GM23338 (cell line): Measurements from ENCODE around the gene PNMA8B. TPM values are rescaled to one million over a fixed set of nuclear protein-coding genes. Genes with fewer than 3 reads are reported as not detected.

Source experiments
- ATAC-seq: fragments of 200-7000 bp; cut with Tn5 transposase; 3 replicates; pipeline ENCODE4 v1.9.1; 2020
- DNase-seq: peaks from one replicate; pipeline ENCODE4 v3.0.0-alpha.2; 2015; ENCODE audit warnings: low spot score
- H2AFZ ChIP-seq: fragments of 200-600 bp; sonication (generic); 2 replicates; pipeline ENCODE4 v1.8.0; 2016; ENCODE audit warnings: antibody characterized with exemption, mild to moderate bottlenecking, moderate library complexity
- H3F3A ChIP-seq: fragments of 200-600 bp; sonication (generic); replicated peaks from 2 replicates; pipeline ENCODE4 v1.8.0; 2017; ENCODE audit warnings: antibody characterized with exemption, mixed run types, low read depth
- H3K27ac ChIP-seq: fragments of 200-600 bp; sonication (generic); 2 replicates; pipeline ENCODE4 v1.6.1; 2016; ENCODE audit warnings: low read depth
- H3K27me3 ChIP-seq: fragments of 200-600 bp; sonication (generic); 2 replicates; pipeline ENCODE4 v1.8.0; 2016; ENCODE audit warnings: mild to moderate bottlenecking, mixed run types, moderate library complexity; ENCODE audit not compliant: insufficient read depth
- H3K36me3 ChIP-seq: fragments of 200-600 bp; sonication (generic); 2 replicates; pipeline ENCODE4 v1.8.0; 2016; ENCODE audit warnings: mild to moderate bottlenecking; ENCODE audit not compliant: insufficient read depth
- H3K4me1 ChIP-seq: fragments of 200-600 bp; sonication (generic); 2 replicates; pipeline ENCODE4 v1.8.0; 2016; ENCODE audit warnings: mild to moderate bottlenecking, moderate library complexity; ENCODE audit not compliant: insufficient read depth
- H3K4me2 ChIP-seq: fragments of 200-600 bp; sonication (generic); 2 replicates; pipeline ENCODE4 v1.7.1; 2017; ENCODE audit warnings: mixed run types
- H3K4me3 ChIP-seq: fragments of 200-600 bp; sonication (generic); 2 replicates; pipeline ENCODE4 v1.6.1; 2016; ENCODE audit warnings: mixed run types
- H3K79me2 ChIP-seq: fragments of 200-600 bp; sonication (generic); replicated peaks from 2 replicates; pipeline ENCODE4 v1.8.0; 2017; ENCODE audit warnings: mild to moderate bottlenecking; ENCODE audit not compliant: insufficient read depth
- H3K9me2 ChIP-seq: fragments of 200-600 bp; sonication (generic); 2 replicates; pipeline ENCODE4 v1.8.0; 2017; ENCODE audit not compliant: insufficient read depth
- H4K20me1 ChIP-seq: fragments of 200-600 bp; sonication (generic); replicated peaks from 2 replicates; pipeline ENCODE4 v1.8.0; 2017; ENCODE audit warnings: mild to moderate bottlenecking; ENCODE audit not compliant: insufficient read depth
- H3K27ac Mint-ChIP-seq: 2 replicates; pipeline ENCODE4 v1.8.0; 2020; ENCODE audit warnings: inconsistent platforms, mild to moderate bottlenecking, moderate library complexity, mixed read lengths
- H3K27me3 Mint-ChIP-seq: 3 replicates; pipeline ENCODE4 v1.8.0; 2022; ENCODE audit warnings: low read depth, mild to moderate bottlenecking, moderate library complexity, mixed read lengths, inconsistent platforms; ENCODE audit not compliant: insufficient read depth, poor library complexity
- H3K36me3 Mint-ChIP-seq: 3 replicates; pipeline ENCODE4 v1.8.0; 2021; ENCODE audit warnings: low read depth, mild to moderate bottlenecking, inconsistent platforms, moderate library complexity, mixed read lengths
- H3K4me1 Mint-ChIP-seq: 3 replicates; pipeline ENCODE4 v1.8.0; 2020; ENCODE audit warnings: mild to moderate bottlenecking, inconsistent platforms, mixed read lengths
- H3K4me3 Mint-ChIP-seq: 3 replicates; pipeline ENCODE4 v1.8.0; 2021; ENCODE audit warnings: moderate library complexity, mild to moderate bottlenecking, inconsistent platforms, mixed read lengths
- H3K9me3 Mint-ChIP-seq: 3 replicates; pipeline ENCODE4 v1.8.0; 2020; ENCODE audit warnings: moderate library complexity, mild to moderate bottlenecking, inconsistent platforms, mixed read lengths
- CREB1 ChIP-seq: fragments of 250-450 bp; sonication (Bioruptor Pico); IDR thresholded peaks from 2 replicates; pipeline ENCODE4 v1.5.0; 2020; ENCODE audit warnings: low read depth, mild to moderate bottlenecking, moderate library complexity
- ETS1 ChIP-seq: IDR thresholded peaks from 2 replicates; pipeline ENCODE4 v1.6.1; 2016; ENCODE audit warnings: antibody characterized with exemption
- EZH2phosphoT487 ChIP-seq: fragments of 200-600 bp; sonication (generic); IDR thresholded peaks from one replicate; pipeline ENCODE4 v1.8.1; 2018; ENCODE audit warnings: antibody characterized with exemption; ENCODE audit not compliant: unreplicated experiment
- JUNB ChIP-seq: IDR thresholded peaks from one replicate; pipeline ENCODE4 v1.6.1; 2016; ENCODE audit warnings: antibody characterized with exemption; ENCODE audit not compliant: unreplicated experiment
- POLR2AphosphoS5 ChIP-seq: IDR thresholded peaks from 2 replicates; pipeline ENCODE4 v1.6.1; 2016; ENCODE audit warnings: antibody characterized with exemption, low read depth
- REST ChIP-seq: IDR thresholded peaks from one replicate; pipeline ENCODE4 v1.6.1; 2018; ENCODE audit warnings: antibody characterized with exemption; ENCODE audit not compliant: unreplicated experiment
- STAT1 ChIP-seq: IDR thresholded peaks from one replicate; pipeline ENCODE4 v1.6.1; 2016; ENCODE audit warnings: antibody characterized with exemption; ENCODE audit not compliant: unreplicated experiment
- ZNF114 ChIP-seq: fragments of 250-450 bp; sonication (Bioruptor Pico); IDR thresholded peaks from 2 replicates; pipeline ENCODE4 v1.5.0; 2020; ENCODE audit warnings: mild to moderate bottlenecking, moderate library complexity
- ZNF331 ChIP-seq: fragments of 250-450 bp; sonication (Bioruptor Pico); IDR thresholded peaks from 2 replicates; pipeline ENCODE4 v1.5.0; 2020; ENCODE audit warnings: low read depth, mild to moderate bottlenecking, moderate library complexity
- ZNF462 ChIP-seq: fragments of 250-450 bp; sonication (Bioruptor Pico); IDR thresholded peaks from 2 replicates; pipeline ENCODE4 v1.5.0; 2020; ENCODE audit warnings: mild to moderate bottlenecking, moderate library complexity
- polyA plus RNA-seq: library from polyadenylated mRNA; unstranded; fragments of >200 nt; fragmentation: Nextera tagmentation; extraction: Ambion mirVana; gene quantifications from 2 replicates; pipeline ENCODE4 v1.2.1, GENCODE V29; 2016
- total RNA-seq: library from RNA; depleted of rRNA; stranded (reverse); fragments of >200 nt; shearing (Covaris generic); gene quantifications from 2 replicates; pipeline ENCODE4 v1.2.3, GENCODE V29; 2014
- TF ChIP-seq, protein P1 (sequence below), 2 experiments: fragments of 200-600 bp in 1 of 2; sonication (generic) in 1 of 2; conservative IDR thresholded peaks; 2 replicates each; pipeline versions ENCODE4 v1.5.1 to v1.6.1; 2016 to 2017; ENCODE audit warnings: antibody characterized with exemption in 2 of 2, low read depth in 2 of 2, mild to moderate bottlenecking in 2 of 2, moderate library complexity in 1 of 2

PNMA8B gene
- total and polyA plus RNA-seq, 2 experiments from 2014 or later, result 0.44 to 1.7 TPM

- no peaks in the 10 kb centered on the region for H3F3A ChIP-seq
- no peak overlapping the region for H3K27ac ChIP-seq
Observed at GRCh38 chr19:46482631-46483030, 13.0 kb downstream of the PNMA8B start.

GRCh38 chr19:46481947-46482346, 13.7 kb downstream of the PNMA8B start:
- H3K36me3 Mint-ChIP-seq, result no peaks in the 10 kb centered on the region
- H3K4me3 Mint-ChIP-seq, result no peak overlapping the region
- no peaks in the 10 kb centered on the region for H3K9me2 ChIP-seq
- peaks cover 22% of the 10 kb centered on the region for H3K4me1 Mint-ChIP-seq
- H4K20me1 ChIP-seq, result no peaks in the 10 kb centered on the region
- H3F3A ChIP-seq, result no peaks in the 10 kb centered on the region
- no peak for ATAC-seq
- peaks cover 12% of the 10 kb centered on the region for H3K27me3 Mint-ChIP-seq
- H3K4me3 ChIP-seq, result no peak overlapping the region
- DNase-seq, result no peak
- H3K9me3 Mint-ChIP-seq, result no peaks in the 10 kb centered on the region
- H3K4me2 ChIP-seq, result no peak overlapping the region
- no peaks in the 10 kb centered on the region for H3K36me3 ChIP-seq
- H3K4me1 ChIP-seq, result peaks cover 16% of the 10 kb centered on the region
- no peak overlapping the region for H3K27ac ChIP-seq
- H3K27ac Mint-ChIP-seq, result no peak overlapping the region
- no peaks in the 10 kb centered on the region for H3K79me2 ChIP-seq
- H2AFZ ChIP-seq, result no peak overlapping the region
- peaks cover 8% of the 10 kb centered on the region for H3K27me3 ChIP-seq
- TF ChIP-seq ETS1, result no peak
- no peak for TF ChIP-seq STAT1
- no peak for TF ChIP-seq ZNF462
- TF ChIP-seq REST, result no peak
- no peak for TF ChIP-seq JUNB
- TF ChIP-seq ZNF331, result no peak
- no peak for TF ChIP-seq EZH2phosphoT487
- TF ChIP-seq ZNF114 (CRISPR knock-in tag), result no peak
- TF ChIP-seq, protein P1, sequence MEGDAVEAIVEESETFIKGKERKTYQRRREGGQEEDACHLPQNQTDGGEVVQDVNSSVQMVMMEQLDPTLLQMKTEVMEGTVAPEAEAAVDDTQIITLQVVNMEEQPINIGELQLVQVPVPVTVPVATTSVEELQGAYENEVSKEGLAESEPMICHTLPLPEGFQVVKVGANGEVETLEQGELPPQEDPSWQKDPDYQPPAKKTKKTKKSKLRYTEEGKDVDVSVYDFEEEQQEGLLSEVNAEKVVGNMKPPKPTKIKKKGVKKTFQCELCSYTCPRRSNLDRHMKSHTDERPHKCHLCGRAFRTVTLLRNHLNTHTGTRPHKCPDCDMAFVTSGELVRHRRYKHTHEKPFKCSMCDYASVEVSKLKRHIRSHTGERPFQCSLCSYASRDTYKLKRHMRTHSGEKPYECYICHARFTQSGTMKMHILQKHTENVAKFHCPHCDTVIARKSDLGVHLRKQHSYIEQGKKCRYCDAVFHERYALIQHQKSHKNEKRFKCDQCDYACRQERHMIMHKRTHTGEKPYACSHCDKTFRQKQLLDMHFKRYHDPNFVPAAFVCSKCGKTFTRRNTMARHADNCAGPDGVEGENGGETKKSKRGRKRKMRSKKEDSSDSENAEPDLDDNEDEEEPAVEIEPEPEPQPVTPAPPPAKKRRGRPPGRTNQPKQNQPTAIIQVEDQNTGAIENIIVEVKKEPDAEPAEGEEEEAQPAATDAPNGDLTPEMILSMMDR (conservative IDR thresholded peaks at IDR 0.05; ENCODE audit: low read depth in 2 of 2), result no peak
- no peak for TF ChIP-seq CREB1 (CRISPR knock-in tag)

More at GRCh38 chr19:46482631-46483030, 13.0 kb downstream of the PNMA8B start:
- Mint-ChIP-seq H3K36me3 (no peaks in the 10 kb centered on the region), H3K4me3 (no peak overlapping the region), H3K4me1 (peaks cover 26% of the 10 kb centered on the region), H3K27me3 (peaks cover 17% of the 10 kb centered on the region), H3K9me3 (no peaks in the 10 kb centered on the region), H3K27ac (no peak overlapping the region)
- no peaks in the 10 kb centered on the region for H3K9me2 ChIP-seq
- H2AFZ ChIP-seq, result no peak overlapping the region
- peaks cover 15% of the 10 kb centered on the region for H3K27me3 ChIP-seq
- ATAC-seq (no peak), DNase-seq (no peak)
- H3K4me3 ChIP-seq, result no peak overlapping the region
- H3K36me3 ChIP-seq, result no peaks in the 10 kb centered on the region
- no peaks in the 10 kb centered on the region for H3K79me2 ChIP-seq
- TF ChIP-seq POLR2AphosphoS5, result no peak
- peaks cover 23% of the 10 kb centered on the region for H3K4me1 ChIP-seq
- H4K20me1 ChIP-seq, result no peaks in the 10 kb centered on the region
- no peak overlapping the region for H3K4me2 ChIP-seq
